GM23338 (cell line): ENCODE data around the gene REL. TPM values are rescaled to one million over a fixed set of nuclear protein-coding genes. Genes with fewer than 3 reads are reported as not detected.

Experiments
- ATAC-seq: fragments of 200-7000 bp; cut with Tn5 transposase; 3 replicates; pipeline ENCODE4 v1.9.1; 2020
- DNase-seq: peaks from one replicate; pipeline ENCODE4 v3.0.0-alpha.2; 2015; ENCODE audit warnings: low spot score
- H2AFZ ChIP-seq: fragments of 200-600 bp; sonication (generic); 2 replicates; pipeline ENCODE4 v1.8.0; 2016; ENCODE audit warnings: antibody characterized with exemption, mild to moderate bottlenecking, moderate library complexity
- H3F3A ChIP-seq: fragments of 200-600 bp; sonication (generic); replicated peaks from 2 replicates; pipeline ENCODE4 v1.8.0; 2017; ENCODE audit warnings: antibody characterized with exemption, mixed run types, low read depth
- H3K27ac ChIP-seq: fragments of 200-600 bp; sonication (generic); 2 replicates; pipeline ENCODE4 v1.6.1; 2016; ENCODE audit warnings: low read depth
- H3K27me3 ChIP-seq: fragments of 200-600 bp; sonication (generic); 2 replicates; pipeline ENCODE4 v1.8.0; 2016; ENCODE audit warnings: mild to moderate bottlenecking, mixed run types, moderate library complexity; ENCODE audit not compliant: insufficient read depth
- H3K36me3 ChIP-seq: fragments of 200-600 bp; sonication (generic); 2 replicates; pipeline ENCODE4 v1.8.0; 2016; ENCODE audit warnings: mild to moderate bottlenecking; ENCODE audit not compliant: insufficient read depth
- H3K4me1 ChIP-seq: fragments of 200-600 bp; sonication (generic); 2 replicates; pipeline ENCODE4 v1.8.0; 2016; ENCODE audit warnings: mild to moderate bottlenecking, moderate library complexity; ENCODE audit not compliant: insufficient read depth
- H3K4me2 ChIP-seq: fragments of 200-600 bp; sonication (generic); 2 replicates; pipeline ENCODE4 v1.7.1; 2017; ENCODE audit warnings: mixed run types
- H3K4me3 ChIP-seq: fragments of 200-600 bp; sonication (generic); 2 replicates; pipeline ENCODE4 v1.6.1; 2016; ENCODE audit warnings: mixed run types
- H3K79me2 ChIP-seq: fragments of 200-600 bp; sonication (generic); replicated peaks from 2 replicates; pipeline ENCODE4 v1.8.0; 2017; ENCODE audit warnings: mild to moderate bottlenecking; ENCODE audit not compliant: insufficient read depth
- H3K9me2 ChIP-seq: fragments of 200-600 bp; sonication (generic); 2 replicates; pipeline ENCODE4 v1.8.0; 2017; ENCODE audit not compliant: insufficient read depth
- H4K20me1 ChIP-seq: fragments of 200-600 bp; sonication (generic); replicated peaks from 2 replicates; pipeline ENCODE4 v1.8.0; 2017; ENCODE audit warnings: mild to moderate bottlenecking; ENCODE audit not compliant: insufficient read depth
- H3K27ac Mint-ChIP-seq: 2 replicates; pipeline ENCODE4 v1.8.0; 2020; ENCODE audit warnings: inconsistent platforms, mild to moderate bottlenecking, moderate library complexity, mixed read lengths
- H3K27me3 Mint-ChIP-seq: 3 replicates; pipeline ENCODE4 v1.8.0; 2022; ENCODE audit warnings: low read depth, mild to moderate bottlenecking, moderate library complexity, mixed read lengths, inconsistent platforms; ENCODE audit not compliant: insufficient read depth, poor library complexity
- H3K36me3 Mint-ChIP-seq: 3 replicates; pipeline ENCODE4 v1.8.0; 2021; ENCODE audit warnings: low read depth, mild to moderate bottlenecking, inconsistent platforms, moderate library complexity, mixed read lengths
- H3K4me1 Mint-ChIP-seq: 3 replicates; pipeline ENCODE4 v1.8.0; 2020; ENCODE audit warnings: mild to moderate bottlenecking, inconsistent platforms, mixed read lengths
- H3K4me3 Mint-ChIP-seq: 3 replicates; pipeline ENCODE4 v1.8.0; 2021; ENCODE audit warnings: moderate library complexity, mild to moderate bottlenecking, inconsistent platforms, mixed read lengths
- H3K9me3 Mint-ChIP-seq: 3 replicates; pipeline ENCODE4 v1.8.0; 2020; ENCODE audit warnings: moderate library complexity, mild to moderate bottlenecking, inconsistent platforms, mixed read lengths
- CREB1 ChIP-seq: fragments of 250-450 bp; sonication (Bioruptor Pico); IDR thresholded peaks from 2 replicates; pipeline ENCODE4 v1.5.0; 2020; ENCODE audit warnings: low read depth, mild to moderate bottlenecking, moderate library complexity
- CTCF ChIP-seq, 2 experiments: fragments of 200-600 bp in 1 of 2; sonication (generic) in 1 of 2; conservative IDR thresholded peaks; 2 replicates each; pipeline versions ENCODE4 v1.5.1 to v1.6.1; 2016 to 2017; ENCODE audit warnings: antibody characterized with exemption in 2 of 2, low read depth in 2 of 2, mild to moderate bottlenecking in 2 of 2, moderate library complexity in 1 of 2
- EZH2 ChIP-seq: fragments of 200-600 bp; sonication (generic); IDR thresholded peaks from one replicate; pipeline ENCODE4 v1.8.0; 2017; ENCODE audit warnings: antibody characterized with exemption, mild to moderate bottlenecking, low read depth; ENCODE audit not compliant: unreplicated experiment
- EZH2phosphoT487 ChIP-seq: fragments of 200-600 bp; sonication (generic); IDR thresholded peaks from one replicate; pipeline ENCODE4 v1.8.1; 2018; ENCODE audit warnings: antibody characterized with exemption; ENCODE audit not compliant: unreplicated experiment
- JUNB ChIP-seq: IDR thresholded peaks from one replicate; pipeline ENCODE4 v1.6.1; 2016; ENCODE audit warnings: antibody characterized with exemption; ENCODE audit not compliant: unreplicated experiment
- NANOG ChIP-seq: IDR thresholded peaks from 2 replicates; pipeline ENCODE4 v1.6.1; 2016; ENCODE audit warnings: antibody characterized with exemption, borderline replicate concordance
- POLR2AphosphoS5 ChIP-seq: IDR thresholded peaks from 2 replicates; pipeline ENCODE4 v1.6.1; 2016; ENCODE audit warnings: antibody characterized with exemption, low read depth
- REST ChIP-seq: IDR thresholded peaks from one replicate; pipeline ENCODE4 v1.6.1; 2018; ENCODE audit warnings: antibody characterized with exemption; ENCODE audit not compliant: unreplicated experiment
- STAT1 ChIP-seq: IDR thresholded peaks from one replicate; pipeline ENCODE4 v1.6.1; 2016; ENCODE audit warnings: antibody characterized with exemption; ENCODE audit not compliant: unreplicated experiment
- ZNF114 ChIP-seq: fragments of 250-450 bp; sonication (Bioruptor Pico); IDR thresholded peaks from 2 replicates; pipeline ENCODE4 v1.5.0; 2020; ENCODE audit warnings: mild to moderate bottlenecking, moderate library complexity
- ZNF331 ChIP-seq: fragments of 250-450 bp; sonication (Bioruptor Pico); IDR thresholded peaks from 2 replicates; pipeline ENCODE4 v1.5.0; 2020; ENCODE audit warnings: low read depth, mild to moderate bottlenecking, moderate library complexity
- ZNF462 ChIP-seq: fragments of 250-450 bp; sonication (Bioruptor Pico); IDR thresholded peaks from 2 replicates; pipeline ENCODE4 v1.5.0; 2020; ENCODE audit warnings: mild to moderate bottlenecking, moderate library complexity
- polyA plus RNA-seq: library from polyadenylated mRNA; unstranded; fragments of >200 nt; fragmentation: Nextera tagmentation; extraction: Ambion mirVana; gene quantifications from 2 replicates; pipeline ENCODE4 v1.2.1, GENCODE V29; 2016
- total RNA-seq: library from RNA; depleted of rRNA; stranded (reverse); fragments of >200 nt; shearing (Covaris generic); gene quantifications from 2 replicates; pipeline ENCODE4 v1.2.3, GENCODE V29; 2014
- TF ChIP-seq, protein P1 (sequence below): IDR thresholded peaks from 2 replicates; pipeline ENCODE4 v1.6.1; 2016; ENCODE audit warnings: antibody characterized with exemption

Gene REL
- total and polyA plus RNA-seq, 2 experiments from 2014 or later, result 4.1 to 8.0 TPM

DNA sequence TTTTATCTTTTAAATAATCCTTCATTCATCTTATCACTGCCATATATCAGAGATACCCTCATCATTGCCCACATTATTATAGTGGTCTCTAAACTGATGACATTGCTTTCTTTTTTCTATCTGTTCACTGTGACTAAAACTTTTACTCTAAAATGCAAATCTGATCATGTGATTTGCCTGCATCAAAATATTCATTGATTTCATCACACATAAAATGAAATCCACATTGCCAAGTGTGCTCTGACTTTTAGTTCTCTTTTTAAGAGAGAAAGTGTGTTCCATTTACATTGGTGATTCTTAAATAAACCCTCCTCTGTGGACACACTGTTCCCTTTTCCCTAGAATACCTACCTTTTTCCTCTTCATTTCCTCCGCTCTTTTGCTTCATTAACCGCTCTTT, 7.5 kb downstream of the REL start:
- Mint-ChIP-seq H3K36me3 (no peaks in the 10 kb centered on the region), H3K27ac (no peak overlapping the region), H3K27me3 (peaks cover 2% of the 10 kb centered on the region), H3K4me3 (no peak overlapping the region), H3K9me3 (no peaks in the 10 kb centered on the region), H3K4me1 (peaks cover 10% of the 10 kb centered on the region; the same call in 2 of the 3 replicates)
- Histone ChIP-seq H2AFZ (no peak overlapping the region), H4K20me1 (no peaks in the 10 kb centered on the region; the same call in 1 of the 2 replicates), H3K27me3 (peaks cover 5% of the 10 kb centered on the region; the same call in 1 of the 2 replicates), H3K36me3 (no peaks in the 10 kb centered on the region), H3K79me2 (peaks cover 5% of the 10 kb centered on the region; the same call in 1 of the 2 replicates), H3K4me3 (no peak overlapping the region), H3K4me1 (peaks cover 15% of the 10 kb centered on the region), H3F3A (no peaks in the 10 kb centered on the region), H3K27ac (no peak overlapping the region), H3K4me2 (no peak overlapping the region), H3K9me2 (no peaks in the 10 kb centered on the region)
- ATAC-seq (no peak), DNase-seq (no peak)
- TF ChIP-seq POLR2AphosphoS5 (no peak), EZH2 (no peak), ZNF114 (CRISPR knock-in tag) (no peak), STAT1 (no peak), CREB1 (no peak), ZNF462 (CRISPR knock-in tag) (no peak), EZH2phosphoT487 (no peak), NANOG (no peak), REST (no peak), CTCF (conservative IDR thresholded peaks at IDR 0.05; ENCODE audit: low read depth in 2 of 2) (no peak), ZNF331 (no peak), JUNB (no peak)
- TF ChIP-seq, protein P1, sequence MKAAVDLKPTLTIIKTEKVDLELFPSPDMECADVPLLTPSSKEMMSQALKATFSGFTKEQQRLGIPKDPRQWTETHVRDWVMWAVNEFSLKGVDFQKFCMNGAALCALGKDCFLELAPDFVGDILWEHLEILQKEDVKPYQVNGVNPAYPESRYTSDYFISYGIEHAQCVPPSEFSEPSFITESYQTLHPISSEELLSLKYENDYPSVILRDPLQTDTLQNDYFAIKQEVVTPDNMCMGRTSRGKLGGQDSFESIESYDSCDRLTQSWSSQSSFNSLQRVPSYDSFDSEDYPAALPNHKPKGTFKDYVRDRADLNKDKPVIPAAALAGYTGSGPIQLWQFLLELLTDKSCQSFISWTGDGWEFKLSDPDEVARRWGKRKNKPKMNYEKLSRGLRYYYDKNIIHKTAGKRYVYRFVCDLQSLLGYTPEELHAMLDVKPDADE, result no peak
